Coronary artery (tissue), 2 donors: ENCODE data around the gene MSI2.

ENCODE experiments used
- DNase-seq: peaks from one replicate; pipeline ENCODE4 v3.0.0-alpha.2; 2017; ENCODE audit warnings: low spot score
- H3K27ac ChIP-seq, 2 donors: fragments of 200-600 bp; sonication (generic); one replicate each; pipeline ENCODE4 v1.5.1; 2016 to 2019
- H3K4me3 ChIP-seq: fragments of 200-600 bp; sonication (generic); 2 replicates; pipeline ENCODE4 v1.5.1; 2016; ENCODE audit warnings: mild to moderate bottlenecking, moderate library complexity
- TF ChIP-seq, protein P1 (sequence below): fragments of 200-600 bp; sonication (generic); IDR thresholded peaks from one replicate; pipeline ENCODE4 v1.5.1; 2019; ENCODE audit warnings: antibody characterized with exemption

The MSI2 gene

DNA sequence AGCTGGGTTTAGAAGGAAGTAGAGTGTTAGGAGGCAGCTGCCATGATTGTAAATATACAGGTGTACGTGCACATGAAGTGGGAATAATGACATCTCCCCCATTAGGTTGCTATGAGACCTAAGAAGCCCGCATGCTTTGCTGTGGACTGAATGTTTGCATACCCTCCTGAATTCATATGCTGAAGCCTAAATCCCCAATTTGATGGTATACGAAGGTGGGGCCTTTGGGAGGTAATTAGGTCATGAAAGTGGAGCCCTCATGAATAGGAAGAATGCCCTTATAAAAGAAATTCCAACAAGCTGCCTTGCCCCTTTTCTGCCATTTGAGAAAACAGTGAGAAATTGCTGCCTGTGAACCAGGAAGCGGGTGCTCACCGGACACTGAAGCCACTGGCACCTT, 444.8 kb downstream of the MSI2 start:
- TF ChIP-seq, protein P1, sequence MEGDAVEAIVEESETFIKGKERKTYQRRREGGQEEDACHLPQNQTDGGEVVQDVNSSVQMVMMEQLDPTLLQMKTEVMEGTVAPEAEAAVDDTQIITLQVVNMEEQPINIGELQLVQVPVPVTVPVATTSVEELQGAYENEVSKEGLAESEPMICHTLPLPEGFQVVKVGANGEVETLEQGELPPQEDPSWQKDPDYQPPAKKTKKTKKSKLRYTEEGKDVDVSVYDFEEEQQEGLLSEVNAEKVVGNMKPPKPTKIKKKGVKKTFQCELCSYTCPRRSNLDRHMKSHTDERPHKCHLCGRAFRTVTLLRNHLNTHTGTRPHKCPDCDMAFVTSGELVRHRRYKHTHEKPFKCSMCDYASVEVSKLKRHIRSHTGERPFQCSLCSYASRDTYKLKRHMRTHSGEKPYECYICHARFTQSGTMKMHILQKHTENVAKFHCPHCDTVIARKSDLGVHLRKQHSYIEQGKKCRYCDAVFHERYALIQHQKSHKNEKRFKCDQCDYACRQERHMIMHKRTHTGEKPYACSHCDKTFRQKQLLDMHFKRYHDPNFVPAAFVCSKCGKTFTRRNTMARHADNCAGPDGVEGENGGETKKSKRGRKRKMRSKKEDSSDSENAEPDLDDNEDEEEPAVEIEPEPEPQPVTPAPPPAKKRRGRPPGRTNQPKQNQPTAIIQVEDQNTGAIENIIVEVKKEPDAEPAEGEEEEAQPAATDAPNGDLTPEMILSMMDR = no peak
- Histone ChIP-seq H3K27ac (no peak overlapping the region), H3K4me3 (no peak overlapping the region)
- DNase-seq = no peak

DNA sequence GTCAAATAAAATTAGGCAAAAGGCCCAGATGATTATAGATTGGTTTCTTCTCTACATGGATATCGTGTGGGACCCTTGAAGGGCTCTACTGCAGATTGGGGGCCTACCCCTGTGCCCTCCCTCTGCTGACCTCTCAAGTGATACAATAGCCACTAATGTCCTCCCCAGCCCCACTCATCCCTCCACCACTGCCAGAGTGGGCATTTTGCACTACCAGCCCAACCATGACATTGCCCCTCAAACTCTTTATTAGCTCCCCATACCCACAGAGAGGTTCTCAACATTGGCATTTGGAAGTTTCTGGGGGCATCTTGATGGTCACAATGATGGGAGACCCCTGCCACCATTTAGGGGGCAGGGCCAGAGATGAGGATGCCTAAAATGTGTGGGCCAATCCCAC, 446.9 kb downstream of the MSI2 start:
- Histone ChIP-seq H3K4me3 (no peak overlapping the region), H3K27ac (no peak overlapping the region)
- TF ChIP-seq, protein P1 = no peak
- DNase-seq = no peak

DNA sequence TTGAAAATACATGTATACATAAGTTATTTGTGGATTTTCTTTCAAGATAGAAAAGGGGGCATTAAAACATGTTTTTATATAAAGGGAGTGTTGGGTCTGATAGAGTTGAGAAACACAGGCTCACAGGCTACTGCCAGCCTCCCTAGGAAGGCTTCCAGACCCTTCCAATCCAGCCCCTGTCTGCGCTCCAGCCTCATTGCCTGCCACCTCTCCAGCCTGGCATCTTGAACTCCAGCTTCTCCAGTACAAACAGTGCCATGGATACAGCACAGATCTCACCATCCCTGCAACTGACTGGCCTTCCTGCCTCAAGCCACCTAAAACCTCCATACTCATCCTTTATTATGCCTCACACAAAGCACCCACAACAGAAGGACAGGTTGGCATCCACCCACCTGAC, 448.1 kb downstream of the MSI2 start:
- no peak overlapping the region for H3K4me3 ChIP-seq
- TF ChIP-seq, protein P1 = no peak
- no peak for DNase-seq
- no peak overlapping the region for H3K27ac ChIP-seq

DNA sequence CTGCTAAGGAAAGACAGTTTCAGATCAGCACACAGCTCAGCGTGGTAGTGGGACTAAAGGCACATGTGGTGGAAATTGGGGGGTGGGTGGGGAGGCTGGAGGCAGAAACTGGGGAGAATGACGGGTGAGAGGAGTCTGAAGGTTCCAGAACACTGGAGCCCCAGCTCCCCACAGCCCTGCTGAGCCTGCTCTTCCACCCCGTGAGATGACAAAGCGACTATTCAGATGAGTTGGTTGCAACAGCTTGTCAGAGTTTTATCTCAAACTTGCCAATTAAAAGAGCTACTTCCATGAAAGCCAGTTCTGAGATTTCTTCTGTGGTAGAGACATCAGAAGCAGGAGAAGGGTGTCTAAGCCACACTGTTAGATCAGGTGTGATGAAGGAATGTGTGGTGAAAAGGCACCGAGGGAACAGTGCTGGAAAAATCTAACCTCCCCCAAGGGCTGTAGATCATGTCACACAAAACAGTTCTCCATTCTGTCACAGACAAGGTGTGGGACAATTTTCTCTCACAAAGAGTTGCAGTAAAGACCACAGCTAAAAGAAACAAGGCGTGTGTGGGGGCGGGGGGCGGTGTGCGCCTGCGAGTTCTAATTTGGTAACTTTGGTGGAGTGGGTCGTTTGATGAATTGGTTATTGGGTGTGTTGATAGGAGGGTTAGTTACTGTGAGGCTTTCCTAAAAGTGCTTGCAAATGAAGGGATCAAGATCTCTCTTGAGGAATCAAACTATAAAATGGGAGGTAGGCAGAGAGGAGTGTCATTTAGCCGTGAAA, 449.8 kb downstream of the MSI2 start:
- no peak overlapping the region for H3K4me3 ChIP-seq
- no peak overlapping the region for H3K27ac ChIP-seq
- TF ChIP-seq, protein P1 = no peak
- no peak for DNase-seq

DNA sequence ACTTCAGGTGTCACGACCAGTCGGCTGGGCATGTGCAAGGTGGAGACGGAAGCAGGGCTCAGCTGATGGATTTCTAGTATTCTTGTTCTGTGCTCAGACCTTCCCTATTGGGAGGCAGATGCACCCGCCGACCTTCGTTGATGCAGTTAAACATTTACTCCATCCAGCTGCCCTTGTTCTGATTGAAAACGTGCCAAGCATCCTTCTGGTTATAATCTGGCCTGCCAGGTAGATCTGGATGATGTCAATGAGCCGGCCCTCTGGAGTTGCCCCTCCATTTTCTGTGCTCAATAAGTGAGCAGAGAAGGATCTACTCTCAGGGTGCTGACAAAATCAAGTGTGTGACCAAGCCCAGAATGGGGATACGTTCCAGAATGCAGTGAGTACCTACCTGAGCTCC, 450.4 kb downstream of the MSI2 start:
- no peak for DNase-seq
- H3K27ac ChIP-seq = no peak overlapping the region
- TF ChIP-seq, protein P1 = no peak
- H3K4me3 ChIP-seq = no peak overlapping the region

DNA sequence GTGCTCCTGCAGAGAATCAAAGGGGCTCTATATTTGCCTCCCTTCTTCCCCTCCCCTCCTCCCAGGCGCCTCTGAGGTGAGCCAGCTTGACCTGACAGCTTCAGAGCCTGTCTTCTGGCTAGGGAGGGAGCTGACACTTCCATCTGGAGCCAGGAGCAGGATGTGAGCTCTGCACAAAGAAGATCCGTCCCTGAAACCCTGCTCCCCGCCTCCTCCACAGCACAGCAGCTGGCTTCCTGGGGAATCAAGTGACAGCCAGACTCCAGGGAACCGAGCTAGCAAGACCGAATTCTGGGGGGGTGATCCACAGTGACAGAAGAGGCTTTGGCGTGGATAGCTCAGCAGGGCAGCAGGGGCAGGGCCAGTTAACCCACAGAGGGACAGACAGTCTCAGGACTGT, 451.6 kb downstream of the MSI2 start:
- TF ChIP-seq, protein P1 = no peak
- Histone ChIP-seq H3K27ac (no peak overlapping the region), H3K4me3 (no peak overlapping the region)
- DNase-seq = no peak

DNA sequence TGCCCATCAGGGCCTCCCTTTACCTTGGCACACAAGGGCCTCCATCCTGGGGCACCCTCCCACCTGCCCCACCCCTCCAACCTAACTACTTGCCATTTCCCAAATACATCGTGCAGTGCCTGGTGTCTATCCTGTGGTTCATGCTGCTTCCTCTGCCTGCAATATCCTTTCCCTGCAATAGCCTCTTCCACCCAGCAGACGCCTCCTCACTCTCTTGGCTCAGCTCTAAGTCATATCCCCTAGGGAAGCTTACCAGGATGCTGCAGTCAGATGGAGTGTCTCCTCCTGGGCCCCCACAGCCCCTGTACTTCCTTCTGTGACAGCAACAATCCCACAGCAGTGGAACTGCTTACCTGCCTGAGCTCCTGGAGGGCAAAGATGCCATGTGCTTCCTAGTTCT, 452.1 kb downstream of the MSI2 start:
- no peak overlapping the region for H3K27ac ChIP-seq
- TF ChIP-seq, protein P1 = no peak
- no peak for DNase-seq
- H3K4me3 ChIP-seq = no peak overlapping the region
